ENCODE results near the gene ZKSCAN1. TPM values are rescaled to one million over a fixed set of nuclear protein-coding genes. Genes with fewer than 3 reads are reported as not detected.
"Not testable (repeated sequence)": the region's sequence is repeated elsewhere in the genome, so short reads cannot be mapped to it uniquely, and the experiment has no call there.

ZKSCAN1 gene
- total RNA-seq = 10 to 100 TPM; 65.3 to 71.3 TPM
- polyA plus RNA-seq (ENCODE audit: insufficient read depth, low read depth, low replicate concordance) = 30.7 TPM
- long read RNA-seq, donor 1, full-length matches to known transcripts = 8 of 8 reads
- long read RNA-seq, donor 1, partial matches to known transcripts = 0 of 8 reads
- long read RNA-seq, donor 1, other reads (novel, unspliced or antisense) = 0 of 8 reads
- long read RNA-seq, donor 2, full-length matches to known transcripts = 3 of 3 reads
- long read RNA-seq, donor 2, partial matches to known transcripts = 0 of 3 reads
- long read RNA-seq, donor 2, other reads (novel, unspliced or antisense) = 0 of 3 reads

GRCh38 chr7:100015232-100016214, at the start of gene ZKSCAN1:
TSS of gene ZKSCAN1 (plus strand) at chr7:100015596. CDS start at chr7:100023507, 7,911 bp downstream.
- Histone ChIP-seq H3K4me3 (peak within 1 kb of the TSS; percentile 97), H3K27ac (peak within 1 kb of the TSS; percentile 98), H3K27me3 (no peaks in the 10 kb centered on the region), H3K4me1 (peaks cover 33% of the 10 kb centered on the region), H3K9me3 (no peaks in the 10 kb centered on the region), H3K36me3 (ENCODE audit: low read depth, missing control alignments) (no peaks in the 10 kb centered on the region)
- intact Hi-C loops (cut with DNase I; ENCODE audit: low total_unique reads) = no loop called here
- peak; percentile 94 for DNase-seq
- TF ChIP-seq POLR2A (IDR thresholded peaks at IDR 0.05) = peak; percentile 74
- TF ChIP-seq CTCF (IDR thresholded peaks at IDR 0.05) = no peak
- WGBS, 2 donors = 1 to 3% methylated on average over 26 to 69 of the region's 70 CpGs

- 85 to 91% methylated on average over 3 of the region's 3 CpGs for WGBS, 2 donors
- TF ChIP-seq CTCF (IDR thresholded peaks at IDR 0.05) = no peak
- no peak for TF ChIP-seq POLR2A (IDR thresholded peaks at IDR 0.05)
- no peaks in the 10 kb centered on the region for H3K27me3 ChIP-seq
Observed at GRCh38 chr7:99969298-99969697, 46.1 kb upstream of the ZKSCAN1 start.

GRCh38 chr7:99969813-99970212, 45.6 kb upstream of the ZKSCAN1 start:
- H3K9me3 ChIP-seq; DNase-seq; H3K36me3 ChIP-seq (ENCODE audit: low read depth, missing control alignments); H3K27me3 ChIP-seq; H3K4me1 ChIP-seq; H3K27ac ChIP-seq; H3K4me3 ChIP-seq; intact Hi-C loops (cut with DNase I; ENCODE audit: low total_unique reads): not testable (repeated sequence)
- WGBS, 2 donors = 17 to 29% methylated on average over 1 of the region's 1 CpG

More at GRCh38 chr7:99969298-99969697, 46.1 kb upstream of the ZKSCAN1 start:
- Histone ChIP-seq H3K36me3 (ENCODE audit: low read depth, missing control alignments) (no peaks in the 10 kb centered on the region), H3K4me1 (no peaks in the 10 kb centered on the region), H3K9me3 (no peaks in the 10 kb centered on the region), H3K4me3 (no peak overlapping the region), H3K27ac (no peak overlapping the region)
- intact Hi-C loops (cut with DNase I; ENCODE audit: low total_unique reads) = no loop called here
- no peak for DNase-seq

GRCh38 chr7:99971242-99971641, 44.2 kb upstream of the ZKSCAN1 start:
- Histone ChIP-seq H3K4me3 (no peak overlapping the region), H3K9me3 (no peaks in the 10 kb centered on the region), H3K36me3 (ENCODE audit: low read depth, missing control alignments) (no peaks in the 10 kb centered on the region), H3K4me1 (no peaks in the 10 kb centered on the region), H3K27me3 (no peaks in the 10 kb centered on the region), H3K27ac (no peak overlapping the region)
- intact Hi-C loops (cut with DNase I; ENCODE audit: low total_unique reads) = no loop called here
- DNase-seq = no peak
- TF ChIP-seq POLR2A (IDR thresholded peaks at IDR 0.05) (no peak), CTCF (IDR thresholded peaks at IDR 0.05) (no peak)
- 69 to 88% methylated on average over 3 to 4 of the region's 4 CpGs for WGBS, 2 donors

GRCh38 chr7:99973817-99974216, 41.6 kb upstream of the ZKSCAN1 start:
- H3K36me3 ChIP-seq (ENCODE audit: low read depth, missing control alignments); H3K4me1 ChIP-seq; intact Hi-C loops (cut with DNase I; ENCODE audit: low total_unique reads); H3K27ac ChIP-seq; H3K27me3 ChIP-seq; H3K9me3 ChIP-seq; H3K4me3 ChIP-seq; DNase-seq: not testable (repeated sequence)
- 90 to 92% methylated on average over 7 of the region's 7 CpGs for WGBS, 2 donors

Measured in testis (tissue), 5 donors.